Measurements from ENCODE around the gene TIPIN. TPM values are rescaled to one million over a fixed set of nuclear protein-coding genes. Genes with fewer than 3 reads are reported as not detected.
A peak's percentile ranks its signal among the peaks of the same experiment; 100 is the strongest.

The TIPIN gene
- total RNA-seq, 1 experiment from 2014 or later, result 22.2 TPM

DNA sequence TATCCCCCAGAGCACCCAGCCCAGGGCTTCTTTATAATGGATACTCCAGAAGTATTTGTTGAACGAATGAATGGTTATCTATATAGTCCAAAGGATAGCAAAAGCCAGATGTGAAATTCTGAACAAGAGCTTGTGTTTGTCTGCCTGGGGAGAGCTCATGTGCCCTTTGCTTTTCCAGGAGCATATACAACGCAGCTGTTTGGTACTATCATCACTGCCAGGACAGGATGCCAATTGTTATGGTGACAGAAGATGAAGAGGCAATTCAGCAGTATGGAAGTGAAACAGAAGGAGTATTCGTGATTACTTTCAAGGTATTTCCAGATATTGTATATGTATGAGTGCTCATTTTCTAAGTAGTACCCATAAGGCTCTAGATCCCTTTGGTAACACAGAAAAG lies 48.0 kb downstream of the TIPIN start (continued):
- TF ChIP-seq, protein P1, sequence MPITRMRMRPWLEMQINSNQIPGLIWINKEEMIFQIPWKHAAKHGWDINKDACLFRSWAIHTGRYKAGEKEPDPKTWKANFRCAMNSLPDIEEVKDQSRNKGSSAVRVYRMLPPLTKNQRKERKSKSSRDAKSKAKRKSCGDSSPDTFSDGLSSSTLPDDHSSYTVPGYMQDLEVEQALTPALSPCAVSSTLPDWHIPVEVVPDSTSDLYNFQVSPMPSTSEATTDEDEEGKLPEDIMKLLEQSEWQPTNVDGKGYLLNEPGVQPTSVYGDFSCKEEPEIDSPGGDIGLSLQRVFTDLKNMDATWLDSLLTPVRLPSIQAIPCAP (CRISPR knock-in tag; IDR thresholded peaks at IDR 0.05), result no peak
- TF ChIP-seq ZNF423 (CRISPR knock-in tag; IDR thresholded peaks at IDR 0.05) (no peak), FOXP1 (CRISPR knock-in tag; IDR thresholded peaks at IDR 0.05; ENCODE audit: borderline replicate concordance) (no peak), JAZF1 (CRISPR knock-in tag; IDR thresholded peaks at IDR 0.05) (no peak), ZBTB21 (CRISPR knock-in tag; IDR thresholded peaks at IDR 0.05; ENCODE audit: borderline replicate concordance) (no peak), ZNF396 (CRISPR knock-in tag; IDR thresholded peaks at IDR 0.05; ENCODE audit: borderline replicate concordance) (no peak), ETV6 (CRISPR knock-in tag; IDR thresholded peaks at IDR 0.05) (no peak), MLX (CRISPR knock-in tag; IDR thresholded peaks at IDR 0.05) (no peak), ERG (CRISPR knock-in tag; IDR thresholded peaks at IDR 0.05) (no peak), ESRRA (CRISPR knock-in tag; IDR thresholded peaks at IDR 0.05; ENCODE audit: borderline replicate concordance) (no peak)
- TF ChIP-seq, protein P2, sequence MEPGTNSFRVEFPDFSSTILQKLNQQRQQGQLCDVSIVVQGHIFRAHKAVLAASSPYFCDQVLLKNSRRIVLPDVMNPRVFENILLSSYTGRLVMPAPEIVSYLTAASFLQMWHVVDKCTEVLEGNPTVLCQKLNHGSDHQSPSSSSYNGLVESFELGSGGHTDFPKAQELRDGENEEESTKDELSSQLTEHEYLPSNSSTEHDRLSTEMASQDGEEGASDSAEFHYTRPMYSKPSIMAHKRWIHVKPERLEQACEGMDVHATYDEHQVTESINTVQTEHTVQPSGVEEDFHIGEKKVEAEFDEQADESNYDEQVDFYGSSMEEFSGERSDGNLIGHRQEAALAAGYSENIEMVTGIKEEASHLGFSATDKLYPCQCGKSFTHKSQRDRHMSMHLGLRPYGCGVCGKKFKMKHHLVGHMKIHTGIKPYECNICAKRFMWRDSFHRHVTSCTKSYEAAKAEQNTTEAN (CRISPR knock-in tag; IDR thresholded peaks at IDR 0.05), result no peak
- TF ChIP-seq, protein P3, sequence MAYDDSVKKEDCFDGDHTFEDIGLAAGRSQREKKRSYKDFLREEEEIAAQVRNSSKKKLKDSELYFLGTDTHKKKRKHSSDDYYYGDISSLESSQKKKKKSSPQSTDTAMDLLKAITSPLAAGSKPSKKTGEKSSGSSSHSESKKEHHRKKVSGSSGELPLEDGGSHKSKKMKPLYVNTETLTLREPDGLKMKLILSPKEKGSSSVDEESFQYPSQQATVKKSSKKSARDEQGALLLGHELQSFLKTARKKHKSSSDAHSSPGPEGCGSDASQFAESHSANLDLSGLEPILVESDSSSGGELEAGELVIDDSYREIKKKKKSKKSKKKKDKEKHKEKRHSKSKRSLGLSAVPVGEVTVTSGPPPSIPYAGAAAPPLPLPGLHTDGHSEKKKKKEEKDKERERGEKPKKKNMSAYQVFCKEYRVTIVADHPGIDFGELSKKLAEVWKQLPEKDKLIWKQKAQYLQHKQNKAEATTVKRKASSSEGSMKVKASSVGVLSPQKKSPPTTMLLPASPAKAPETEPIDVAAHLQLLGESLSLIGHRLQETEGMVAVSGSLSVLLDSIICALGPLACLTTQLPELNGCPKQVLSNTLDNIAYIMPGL (CRISPR knock-in tag; IDR thresholded peaks at IDR 0.05), result no peak

GRCh38 chr15:66306381-66306780 lies 50.1 kb downstream of the TIPIN start:
- Mint-ChIP-seq H3K36me3 (peaks cover 21% of the 10 kb centered on the region), H3K9me3 (no peaks in the 10 kb centered on the region), H3K4me3 (no peak overlapping the region), H3K27me3 (ENCODE audit: low read depth) (no peaks in the 10 kb centered on the region), H3K27ac (peak overlapping the region; percentile 87), H3K4me1 (peaks cover 8% of the 10 kb centered on the region; the same call in 1 of the 2 replicates)
- ChIA-PET POLR2A (no interaction called here), CTCF (no interaction called here)
- DNase-seq (ENCODE audit: low spot score), result no peak
- no peak for ATAC-seq
- TF ChIP-seq, protein P4, sequence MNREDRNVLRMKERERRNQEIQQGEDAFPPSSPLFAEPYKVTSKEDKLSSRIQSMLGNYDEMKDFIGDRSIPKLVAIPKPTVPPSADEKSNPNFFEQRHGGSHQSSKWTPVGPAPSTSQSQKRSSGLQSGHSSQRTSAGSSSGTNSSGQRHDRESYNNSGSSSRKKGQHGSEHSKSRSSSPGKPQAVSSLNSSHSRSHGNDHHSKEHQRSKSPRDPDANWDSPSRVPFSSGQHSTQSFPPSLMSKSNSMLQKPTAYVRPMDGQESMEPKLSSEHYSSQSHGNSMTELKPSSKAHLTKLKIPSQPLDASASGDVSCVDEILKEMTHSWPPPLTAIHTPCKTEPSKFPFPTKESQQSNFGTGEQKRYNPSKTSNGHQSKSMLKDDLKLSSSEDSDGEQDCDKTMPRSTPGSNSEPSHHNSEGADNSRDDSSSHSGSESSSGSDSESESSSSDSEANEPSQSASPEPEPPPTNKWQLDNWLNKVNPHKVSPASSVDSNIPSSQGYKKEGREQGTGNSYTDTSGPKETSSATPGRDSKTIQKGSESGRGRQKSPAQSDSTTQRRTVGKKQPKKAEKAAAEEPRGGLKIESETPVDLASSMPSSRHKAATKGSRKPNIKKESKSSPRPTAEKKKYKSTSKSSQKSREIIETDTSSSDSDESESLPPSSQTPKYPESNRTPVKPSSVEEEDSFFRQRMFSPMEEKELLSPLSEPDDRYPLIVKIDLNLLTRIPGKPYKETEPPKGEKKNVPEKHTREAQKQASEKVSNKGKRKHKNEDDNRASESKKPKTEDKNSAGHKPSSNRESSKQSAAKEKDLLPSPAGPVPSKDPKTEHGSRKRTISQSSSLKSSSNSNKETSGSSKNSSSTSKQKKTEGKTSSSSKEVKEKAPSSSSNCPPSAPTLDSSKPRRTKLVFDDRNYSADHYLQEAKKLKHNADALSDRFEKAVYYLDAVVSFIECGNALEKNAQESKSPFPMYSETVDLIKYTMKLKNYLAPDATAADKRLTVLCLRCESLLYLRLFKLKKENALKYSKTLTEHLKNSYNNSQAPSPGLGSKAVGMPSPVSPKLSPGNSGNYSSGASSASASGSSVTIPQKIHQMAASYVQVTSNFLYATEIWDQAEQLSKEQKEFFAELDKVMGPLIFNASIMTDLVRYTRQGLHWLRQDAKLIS (CRISPR knock-in tag; IDR thresholded peaks at IDR 0.05; ENCODE audit: borderline replicate concordance), result no peak
- TF ChIP-seq ETV6 (CRISPR knock-in tag; IDR thresholded peaks at IDR 0.05) (no peak), ZBTB21 (CRISPR knock-in tag; IDR thresholded peaks at IDR 0.05; ENCODE audit: borderline replicate concordance) (no peak), ZNF219 (CRISPR knock-in tag; IDR thresholded peaks at IDR 0.05; ENCODE audit: borderline replicate concordance) (no peak), CBFB (CRISPR knock-in tag; IDR thresholded peaks at IDR 0.05; ENCODE audit: low read depth) (no peak), CREM (CRISPR knock-in tag; IDR thresholded peaks at IDR 0.05) (no peak), ZNF532 (CRISPR knock-in tag; IDR thresholded peaks at IDR 0.05; ENCODE audit: borderline replicate concordance) (no peak), GRHL2 (CRISPR knock-in tag; IDR thresholded peaks at IDR 0.05; ENCODE audit: insufficient replicate concordance, severe bottlenecking) (no peak), KAT7 (CRISPR knock-in tag; IDR thresholded peaks at IDR 0.05; ENCODE audit: borderline replicate concordance) (no peak)
